GM23338 (cell line): ENCODE measurements around the gene SNAP25. TPM values are rescaled to one million over a fixed set of nuclear protein-coding genes. Genes with fewer than 3 reads are reported as not detected.

ENCODE experiments used
- ATAC-seq: fragments of 200-7000 bp; cut with Tn5 transposase; 3 replicates; pipeline ENCODE4 v1.9.1; 2020
- DNase-seq: peaks from one replicate; pipeline ENCODE4 v3.0.0-alpha.2; 2015; ENCODE audit warnings: low spot score
- H2AFZ ChIP-seq: fragments of 200-600 bp; sonication (generic); 2 replicates; pipeline ENCODE4 v1.8.0; 2016; ENCODE audit warnings: antibody characterized with exemption, mild to moderate bottlenecking, moderate library complexity
- H3F3A ChIP-seq: fragments of 200-600 bp; sonication (generic); replicated peaks from 2 replicates; pipeline ENCODE4 v1.8.0; 2017; ENCODE audit warnings: antibody characterized with exemption, mixed run types, low read depth
- H3K27ac ChIP-seq: fragments of 200-600 bp; sonication (generic); 2 replicates; pipeline ENCODE4 v1.6.1; 2016; ENCODE audit warnings: low read depth
- H3K27me3 ChIP-seq: fragments of 200-600 bp; sonication (generic); 2 replicates; pipeline ENCODE4 v1.8.0; 2016; ENCODE audit warnings: mild to moderate bottlenecking, mixed run types, moderate library complexity; ENCODE audit not compliant: insufficient read depth
- H3K36me3 ChIP-seq: fragments of 200-600 bp; sonication (generic); 2 replicates; pipeline ENCODE4 v1.8.0; 2016; ENCODE audit warnings: mild to moderate bottlenecking; ENCODE audit not compliant: insufficient read depth
- H3K4me1 ChIP-seq: fragments of 200-600 bp; sonication (generic); 2 replicates; pipeline ENCODE4 v1.8.0; 2016; ENCODE audit warnings: mild to moderate bottlenecking, moderate library complexity; ENCODE audit not compliant: insufficient read depth
- H3K4me2 ChIP-seq: fragments of 200-600 bp; sonication (generic); 2 replicates; pipeline ENCODE4 v1.7.1; 2017; ENCODE audit warnings: mixed run types
- H3K4me3 ChIP-seq: fragments of 200-600 bp; sonication (generic); 2 replicates; pipeline ENCODE4 v1.6.1; 2016; ENCODE audit warnings: mixed run types
- H3K79me2 ChIP-seq: fragments of 200-600 bp; sonication (generic); replicated peaks from 2 replicates; pipeline ENCODE4 v1.8.0; 2017; ENCODE audit warnings: mild to moderate bottlenecking; ENCODE audit not compliant: insufficient read depth
- H3K9me2 ChIP-seq: fragments of 200-600 bp; sonication (generic); 2 replicates; pipeline ENCODE4 v1.8.0; 2017; ENCODE audit not compliant: insufficient read depth
- H4K20me1 ChIP-seq: fragments of 200-600 bp; sonication (generic); replicated peaks from 2 replicates; pipeline ENCODE4 v1.8.0; 2017; ENCODE audit warnings: mild to moderate bottlenecking; ENCODE audit not compliant: insufficient read depth
- H3K27ac Mint-ChIP-seq: 2 replicates; pipeline ENCODE4 v1.8.0; 2020; ENCODE audit warnings: inconsistent platforms, mild to moderate bottlenecking, moderate library complexity, mixed read lengths
- H3K27me3 Mint-ChIP-seq: 3 replicates; pipeline ENCODE4 v1.8.0; 2022; ENCODE audit warnings: low read depth, mild to moderate bottlenecking, moderate library complexity, mixed read lengths, inconsistent platforms; ENCODE audit not compliant: insufficient read depth, poor library complexity
- H3K36me3 Mint-ChIP-seq: 3 replicates; pipeline ENCODE4 v1.8.0; 2021; ENCODE audit warnings: low read depth, mild to moderate bottlenecking, inconsistent platforms, moderate library complexity, mixed read lengths
- H3K4me1 Mint-ChIP-seq: 3 replicates; pipeline ENCODE4 v1.8.0; 2020; ENCODE audit warnings: mild to moderate bottlenecking, inconsistent platforms, mixed read lengths
- H3K4me3 Mint-ChIP-seq: 3 replicates; pipeline ENCODE4 v1.8.0; 2021; ENCODE audit warnings: moderate library complexity, mild to moderate bottlenecking, inconsistent platforms, mixed read lengths
- H3K9me3 Mint-ChIP-seq: 3 replicates; pipeline ENCODE4 v1.8.0; 2020; ENCODE audit warnings: moderate library complexity, mild to moderate bottlenecking, inconsistent platforms, mixed read lengths
- CREB1 ChIP-seq: fragments of 250-450 bp; sonication (Bioruptor Pico); IDR thresholded peaks from 2 replicates; pipeline ENCODE4 v1.5.0; 2020; ENCODE audit warnings: low read depth, mild to moderate bottlenecking, moderate library complexity
- CTCF ChIP-seq, 2 experiments: fragments of 200-600 bp in 1 of 2; sonication (generic) in 1 of 2; conservative IDR thresholded peaks; 2 replicates each; pipeline versions ENCODE4 v1.5.1 to v1.6.1; 2016 to 2017; ENCODE audit warnings: antibody characterized with exemption in 2 of 2, low read depth in 2 of 2, mild to moderate bottlenecking in 2 of 2, moderate library complexity in 1 of 2
- ETS1 ChIP-seq: IDR thresholded peaks from 2 replicates; pipeline ENCODE4 v1.6.1; 2016; ENCODE audit warnings: antibody characterized with exemption
- EZH2 ChIP-seq: fragments of 200-600 bp; sonication (generic); IDR thresholded peaks from one replicate; pipeline ENCODE4 v1.8.0; 2017; ENCODE audit warnings: antibody characterized with exemption, mild to moderate bottlenecking, low read depth; ENCODE audit not compliant: unreplicated experiment
- EZH2phosphoT487 ChIP-seq: fragments of 200-600 bp; sonication (generic); IDR thresholded peaks from one replicate; pipeline ENCODE4 v1.8.1; 2018; ENCODE audit warnings: antibody characterized with exemption; ENCODE audit not compliant: unreplicated experiment
- JUNB ChIP-seq: IDR thresholded peaks from one replicate; pipeline ENCODE4 v1.6.1; 2016; ENCODE audit warnings: antibody characterized with exemption; ENCODE audit not compliant: unreplicated experiment
- NANOG ChIP-seq: IDR thresholded peaks from 2 replicates; pipeline ENCODE4 v1.6.1; 2016; ENCODE audit warnings: antibody characterized with exemption, borderline replicate concordance
- POLR2AphosphoS5 ChIP-seq: IDR thresholded peaks from 2 replicates; pipeline ENCODE4 v1.6.1; 2016; ENCODE audit warnings: antibody characterized with exemption, low read depth
- STAT1 ChIP-seq: IDR thresholded peaks from one replicate; pipeline ENCODE4 v1.6.1; 2016; ENCODE audit warnings: antibody characterized with exemption; ENCODE audit not compliant: unreplicated experiment
- ZNF114 ChIP-seq: fragments of 250-450 bp; sonication (Bioruptor Pico); IDR thresholded peaks from 2 replicates; pipeline ENCODE4 v1.5.0; 2020; ENCODE audit warnings: mild to moderate bottlenecking, moderate library complexity
- ZNF331 ChIP-seq: fragments of 250-450 bp; sonication (Bioruptor Pico); IDR thresholded peaks from 2 replicates; pipeline ENCODE4 v1.5.0; 2020; ENCODE audit warnings: low read depth, mild to moderate bottlenecking, moderate library complexity
- polyA plus RNA-seq: library from polyadenylated mRNA; unstranded; fragments of >200 nt; fragmentation: Nextera tagmentation; extraction: Ambion mirVana; gene quantifications from 2 replicates; pipeline ENCODE4 v1.2.1, GENCODE V29; 2016
- total RNA-seq: library from RNA; depleted of rRNA; stranded (reverse); fragments of >200 nt; shearing (Covaris generic); gene quantifications from 2 replicates; pipeline ENCODE4 v1.2.3, GENCODE V29; 2014
- TF ChIP-seq, protein P1 (sequence below): IDR thresholded peaks from one replicate; pipeline ENCODE4 v1.6.1; 2018; ENCODE audit warnings: antibody characterized with exemption; ENCODE audit not compliant: unreplicated experiment

The SNAP25 gene
- total and polyA plus RNA-seq, 2 experiments from 2014 or later: 0.82 to 1.3 TPM

GRCh38 chr20:10260316-10260715 is 41.7 kb downstream of the SNAP25 start:
- Histone ChIP-seq H3K79me2 (no peaks in the 10 kb centered on the region), H3F3A (no peaks in the 10 kb centered on the region), H3K36me3 (no peaks in the 10 kb centered on the region), H3K4me3 (no peak overlapping the region), H3K4me2 (no peak overlapping the region), H2AFZ (no peak overlapping the region), H3K27ac (no peak overlapping the region), H3K9me2 (peaks cover 3% of the 10 kb centered on the region; the same call in 1 of the 2 replicates), H3K4me1 (peaks cover 14% of the 10 kb centered on the region), H4K20me1 (no peaks in the 10 kb centered on the region), H3K27me3 (peaks cover 13% of the 10 kb centered on the region; the same call in 1 of the 2 replicates)
- no peaks in the 10 kb centered on the region for H3K36me3 Mint-ChIP-seq
- H3K4me1 Mint-ChIP-seq: peaks cover 30% of the 10 kb centered on the region
- peaks cover 3% of the 10 kb centered on the region for H3K27me3 Mint-ChIP-seq
- H3K9me3 Mint-ChIP-seq: no peaks in the 10 kb centered on the region
- TF ChIP-seq CREB1 (CRISPR knock-in tag) (no peak), STAT1 (no peak), POLR2AphosphoS5 (no peak), JUNB (no peak), CTCF (conservative IDR thresholded peaks at IDR 0.05; ENCODE audit: low read depth in 2 of 2) (no peak), ZNF114 (no peak)
- TF ChIP-seq, protein P1, sequence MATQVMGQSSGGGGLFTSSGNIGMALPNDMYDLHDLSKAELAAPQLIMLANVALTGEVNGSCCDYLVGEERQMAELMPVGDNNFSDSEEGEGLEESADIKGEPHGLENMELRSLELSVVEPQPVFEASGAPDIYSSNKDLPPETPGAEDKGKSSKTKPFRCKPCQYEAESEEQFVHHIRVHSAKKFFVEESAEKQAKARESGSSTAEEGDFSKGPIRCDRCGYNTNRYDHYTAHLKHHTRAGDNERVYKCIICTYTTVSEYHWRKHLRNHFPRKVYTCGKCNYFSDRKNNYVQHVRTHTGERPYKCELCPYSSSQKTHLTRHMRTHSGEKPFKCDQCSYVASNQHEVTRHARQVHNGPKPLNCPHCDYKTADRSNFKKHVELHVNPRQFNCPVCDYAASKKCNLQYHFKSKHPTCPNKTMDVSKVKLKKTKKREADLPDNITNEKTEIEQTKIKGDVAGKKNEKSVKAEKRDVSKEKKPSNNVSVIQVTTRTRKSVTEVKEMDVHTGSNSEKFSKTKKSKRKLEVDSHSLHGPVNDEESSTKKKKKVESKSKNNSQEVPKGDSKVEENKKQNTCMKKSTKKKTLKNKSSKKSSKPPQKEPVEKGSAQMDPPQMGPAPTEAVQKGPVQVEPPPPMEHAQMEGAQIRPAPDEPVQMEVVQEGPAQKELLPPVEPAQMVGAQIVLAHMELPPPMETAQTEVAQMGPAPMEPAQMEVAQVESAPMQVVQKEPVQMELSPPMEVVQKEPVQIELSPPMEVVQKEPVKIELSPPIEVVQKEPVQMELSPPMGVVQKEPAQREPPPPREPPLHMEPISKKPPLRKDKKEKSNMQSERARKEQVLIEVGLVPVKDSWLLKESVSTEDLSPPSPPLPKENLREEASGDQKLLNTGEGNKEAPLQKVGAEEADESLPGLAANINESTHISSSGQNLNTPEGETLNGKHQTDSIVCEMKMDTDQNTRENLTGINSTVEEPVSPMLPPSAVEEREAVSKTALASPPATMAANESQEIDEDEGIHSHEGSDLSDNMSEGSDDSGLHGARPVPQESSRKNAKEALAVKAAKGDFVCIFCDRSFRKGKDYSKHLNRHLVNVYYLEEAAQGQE: no peak
- DNase-seq (peak; percentile 27), ATAC-seq (peak; percentile 45; the same call in 2 of the 3 replicates)
- no peak overlapping the region for H3K4me3 Mint-ChIP-seq
- H3K27ac Mint-ChIP-seq: no peak overlapping the region

DNA sequence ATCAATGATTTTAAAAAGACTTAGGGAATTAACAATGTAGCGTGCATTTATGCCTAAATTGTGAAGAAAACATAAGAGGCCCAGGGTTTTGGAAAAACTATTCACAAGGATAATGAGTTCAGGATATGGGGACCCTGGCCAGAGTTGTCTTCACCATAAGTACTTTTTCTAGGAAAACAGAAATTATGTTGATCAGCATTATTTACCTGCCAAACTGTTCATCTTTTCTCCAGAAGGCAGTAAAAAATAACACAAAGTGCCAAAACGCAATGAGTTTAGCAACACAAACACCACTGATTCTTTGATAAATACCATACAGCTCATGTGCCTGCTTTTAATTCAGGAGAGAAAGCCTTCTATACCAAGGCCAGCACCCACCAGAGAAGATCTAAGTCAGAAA is 43.1 kb downstream of the SNAP25 start:
- peaks cover 13% of the 10 kb centered on the region; the same call in 1 of the 2 replicates for H3K27me3 ChIP-seq
- no peak overlapping the region for H2AFZ ChIP-seq
- H3K79me2 ChIP-seq: no peaks in the 10 kb centered on the region
- H3K9me2 ChIP-seq: peaks cover 3% of the 10 kb centered on the region; the same call in 1 of the 2 replicates
- H3K36me3 ChIP-seq: no peaks in the 10 kb centered on the region
- H3K4me3 ChIP-seq: no peak overlapping the region
- DNase-seq (no peak), ATAC-seq (no peak)
- no peaks in the 10 kb centered on the region for H3F3A ChIP-seq
- H3K27ac Mint-ChIP-seq: no peak overlapping the region
- no peaks in the 10 kb centered on the region for H3K36me3 Mint-ChIP-seq
- peaks cover 22% of the 10 kb centered on the region for H3K4me1 ChIP-seq
- peaks cover 3% of the 10 kb centered on the region for H3K27me3 Mint-ChIP-seq
- no peak overlapping the region for H3K4me3 Mint-ChIP-seq
- no peaks in the 10 kb centered on the region for H3K9me3 Mint-ChIP-seq
- no peak for TF ChIP-seq NANOG
- no peak for TF ChIP-seq ZNF331 (CRISPR knock-in tag)
- no peak for TF ChIP-seq ETS1
- no peak for TF ChIP-seq EZH2
- no peak for TF ChIP-seq JUNB
- no peak for TF ChIP-seq EZH2phosphoT487
- no peaks in the 10 kb centered on the region for H4K20me1 ChIP-seq
- H3K27ac ChIP-seq: no peak overlapping the region
- peaks cover 39% of the 10 kb centered on the region for H3K4me1 Mint-ChIP-seq
- H3K4me2 ChIP-seq: no peak overlapping the region
